ENCODE data around the gene DIS3L2.

DNA sequence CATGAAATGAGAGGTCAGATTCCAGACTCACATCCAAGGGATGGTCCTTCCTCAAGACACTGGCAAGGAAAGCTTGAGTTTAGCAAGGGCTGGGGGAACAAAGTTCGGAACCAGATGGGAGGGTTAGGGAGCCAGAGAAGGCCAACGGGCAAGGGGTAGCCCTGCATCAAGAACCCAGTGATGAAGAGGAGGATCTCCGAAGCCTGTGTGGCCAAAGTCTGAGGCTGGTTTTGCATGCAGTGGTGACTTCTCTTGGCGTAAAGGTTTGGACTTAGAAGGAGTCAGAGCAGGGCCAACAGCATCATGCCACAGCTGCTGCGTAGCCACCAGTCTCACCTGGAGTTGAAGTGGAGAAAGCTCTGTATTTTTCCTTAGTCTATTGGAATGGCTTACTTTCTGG is 293.5 kb downstream of the DIS3L2 start:
- TF ChIP-seq, protein P1, sequence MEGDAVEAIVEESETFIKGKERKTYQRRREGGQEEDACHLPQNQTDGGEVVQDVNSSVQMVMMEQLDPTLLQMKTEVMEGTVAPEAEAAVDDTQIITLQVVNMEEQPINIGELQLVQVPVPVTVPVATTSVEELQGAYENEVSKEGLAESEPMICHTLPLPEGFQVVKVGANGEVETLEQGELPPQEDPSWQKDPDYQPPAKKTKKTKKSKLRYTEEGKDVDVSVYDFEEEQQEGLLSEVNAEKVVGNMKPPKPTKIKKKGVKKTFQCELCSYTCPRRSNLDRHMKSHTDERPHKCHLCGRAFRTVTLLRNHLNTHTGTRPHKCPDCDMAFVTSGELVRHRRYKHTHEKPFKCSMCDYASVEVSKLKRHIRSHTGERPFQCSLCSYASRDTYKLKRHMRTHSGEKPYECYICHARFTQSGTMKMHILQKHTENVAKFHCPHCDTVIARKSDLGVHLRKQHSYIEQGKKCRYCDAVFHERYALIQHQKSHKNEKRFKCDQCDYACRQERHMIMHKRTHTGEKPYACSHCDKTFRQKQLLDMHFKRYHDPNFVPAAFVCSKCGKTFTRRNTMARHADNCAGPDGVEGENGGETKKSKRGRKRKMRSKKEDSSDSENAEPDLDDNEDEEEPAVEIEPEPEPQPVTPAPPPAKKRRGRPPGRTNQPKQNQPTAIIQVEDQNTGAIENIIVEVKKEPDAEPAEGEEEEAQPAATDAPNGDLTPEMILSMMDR (conservative IDR thresholded peaks at IDR 0.05), result no peak
- TF ChIP-seq EZH2 (IDR thresholded peaks at IDR 0.05; ENCODE audit: low read depth), result no peak
